Astrocyte (in vitro differentiated cells and primary cell): ENCODE data around the gene SH3BP5. TPM values are rescaled to one million over a fixed set of nuclear protein-coding genes. Genes with fewer than 3 reads are reported as not detected.
"Not testable (repeated sequence)": the region's sequence is repeated elsewhere in the genome, so short reads cannot be mapped to it uniquely, and the experiment has no call there.

Experiments
- DNase-seq: peaks from one replicate; pipeline ENCODE4 v3.0.0-alpha.2; 2010; ENCODE audit warnings: low read depth
- FAIRE-seq: peaks from 2 replicates; lab custom pipeline; 2011; peaks lifted over from hg19 to GRCh38; lab: Jason Lieb, UNC
- H2AFZ ChIP-seq: 2 replicates; pipeline ENCODE4 v1.6.0; 2012; ENCODE audit warnings: low read depth, low read length, inconsistent platforms
- H3K27ac ChIP-seq: 2 replicates; pipeline ENCODE4 v1.5.1; 2011; ENCODE audit warnings: low read depth, low read length, inconsistent platforms
- H3K27me3 ChIP-seq: 2 replicates; pipeline ENCODE4 v1.6.0; 2011; ENCODE audit warnings: low read length, inconsistent platforms; ENCODE audit not compliant: insufficient read depth
- H3K36me3 ChIP-seq: 2 replicates; pipeline ENCODE4 v1.5.1; 2011; ENCODE audit warnings: low read length, inconsistent platforms; ENCODE audit not compliant: insufficient read depth
- H3K4me1 ChIP-seq: 2 replicates; pipeline ENCODE4 v1.5.1; 2011; ENCODE audit warnings: low read length, inconsistent platforms; ENCODE audit not compliant: insufficient read depth
- H3K4me2 ChIP-seq: 2 replicates; pipeline ENCODE4 v1.6.0; 2012; ENCODE audit warnings: low read length, inconsistent platforms
- H3K4me3 ChIP-seq: 2 replicates; pipeline ENCODE4 v1.5.1; 2011; ENCODE audit warnings: low read depth, mild to moderate bottlenecking, low read length, inconsistent platforms; ENCODE audit not compliant: insufficient read depth
- H3K79me2 ChIP-seq: 2 replicates; pipeline ENCODE4 v1.6.0; 2012; ENCODE audit warnings: mild to moderate bottlenecking, low read length, inconsistent platforms; ENCODE audit not compliant: insufficient read depth
- H3K9ac ChIP-seq: 2 replicates; pipeline ENCODE4 v1.6.0; 2012; ENCODE audit warnings: mild to moderate bottlenecking, low read length, inconsistent platforms
- H3K9me3 ChIP-seq: 2 replicates; pipeline ENCODE4 v1.5.1; 2012; ENCODE audit warnings: low read depth, mild to moderate bottlenecking, low read length, inconsistent platforms; ENCODE audit not compliant: insufficient read depth
- H4K20me1 ChIP-seq: 2 replicates; pipeline ENCODE4 v1.6.0; 2012; ENCODE audit warnings: low read length, inconsistent platforms; ENCODE audit not compliant: insufficient read depth
- H3K27ac Mint-ChIP-seq: one replicate; pipeline ENCODE4 v1.8.0; 2021; ENCODE audit warnings: mild to moderate bottlenecking, mixed read lengths; ENCODE audit not compliant: unreplicated experiment
- H3K27me3 Mint-ChIP-seq: one replicate; pipeline ENCODE4 v1.8.0; 2021; ENCODE audit warnings: low read depth, mixed read lengths; ENCODE audit not compliant: unreplicated experiment
- H3K36me3 Mint-ChIP-seq: one replicate; pipeline ENCODE4 v1.8.0; 2021; ENCODE audit warnings: low read depth, mixed read lengths; ENCODE audit not compliant: unreplicated experiment
- H3K4me1 Mint-ChIP-seq: one replicate; pipeline ENCODE4 v1.8.0; 2021; ENCODE audit warnings: low read depth, mixed read lengths; ENCODE audit not compliant: unreplicated experiment
- H3K4me3 Mint-ChIP-seq: one replicate; pipeline ENCODE4 v1.8.0; 2021; ENCODE audit warnings: mild to moderate bottlenecking, moderate library complexity, mixed read lengths; ENCODE audit not compliant: unreplicated experiment
- H3K9me3 Mint-ChIP-seq: one replicate; pipeline ENCODE4 v1.8.0; 2021; ENCODE audit warnings: mild to moderate bottlenecking, mixed read lengths; ENCODE audit not compliant: unreplicated experiment
- EZH2 ChIP-seq: IDR thresholded peaks from 2 replicates; pipeline ENCODE4 v1.6.1; 2012; ENCODE audit warnings: mild to moderate bottlenecking, low read length, inconsistent platforms; ENCODE audit not compliant: insufficient read depth
- total RNA-seq: library from RNA; stranded (reverse); gene quantifications from 2 replicates; pipeline ENCODE4 v1.2.1, GENCODE V29; 2021
- TF ChIP-seq, protein P1 (sequence below): IDR thresholded peaks from 2 replicates; pipeline ENCODE4 v1.5.1; 2011; ENCODE audit warnings: low read depth, mild to moderate bottlenecking, inconsistent platforms, low read length, moderate library complexity; ENCODE audit not compliant: insufficient read depth

The SH3BP5 gene
- total RNA-seq, 1 donor from 2014 or later, result 25.2 TPM

DNA sequence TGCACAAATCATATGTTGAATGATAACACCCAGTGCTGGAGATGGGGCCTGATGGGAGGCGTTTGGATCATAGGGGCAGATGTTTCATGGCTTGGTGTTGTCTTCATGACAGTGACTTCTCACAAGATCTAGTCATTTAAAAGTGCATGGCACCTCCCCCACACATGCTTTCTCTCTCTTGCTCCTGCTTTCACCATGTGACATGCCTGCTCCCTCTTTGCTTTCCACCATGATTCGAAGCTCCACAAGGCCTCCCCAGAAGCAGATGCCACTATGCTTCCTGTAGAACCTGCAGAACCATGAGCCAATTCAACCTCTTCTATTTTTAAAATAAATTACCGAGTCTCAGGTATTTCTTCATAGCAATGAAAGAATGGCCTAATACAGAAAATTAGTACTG, 17.8 kb upstream of the SH3BP5 start:
- H3K4me3 ChIP-seq, result no peak overlapping the region
- H2AFZ ChIP-seq, result no peak overlapping the region
- H3K4me1 ChIP-seq, result no peaks in the 10 kb centered on the region
- no peaks in the 10 kb centered on the region for H3K4me1 Mint-ChIP-seq
- no peak for DNase-seq
- no peaks in the 10 kb centered on the region for H3K36me3 ChIP-seq
- H3K36me3 Mint-ChIP-seq, result no peaks in the 10 kb centered on the region
- H3K4me3 Mint-ChIP-seq, result no peak overlapping the region
- FAIRE-seq, result no peak
- TF ChIP-seq, protein P1, sequence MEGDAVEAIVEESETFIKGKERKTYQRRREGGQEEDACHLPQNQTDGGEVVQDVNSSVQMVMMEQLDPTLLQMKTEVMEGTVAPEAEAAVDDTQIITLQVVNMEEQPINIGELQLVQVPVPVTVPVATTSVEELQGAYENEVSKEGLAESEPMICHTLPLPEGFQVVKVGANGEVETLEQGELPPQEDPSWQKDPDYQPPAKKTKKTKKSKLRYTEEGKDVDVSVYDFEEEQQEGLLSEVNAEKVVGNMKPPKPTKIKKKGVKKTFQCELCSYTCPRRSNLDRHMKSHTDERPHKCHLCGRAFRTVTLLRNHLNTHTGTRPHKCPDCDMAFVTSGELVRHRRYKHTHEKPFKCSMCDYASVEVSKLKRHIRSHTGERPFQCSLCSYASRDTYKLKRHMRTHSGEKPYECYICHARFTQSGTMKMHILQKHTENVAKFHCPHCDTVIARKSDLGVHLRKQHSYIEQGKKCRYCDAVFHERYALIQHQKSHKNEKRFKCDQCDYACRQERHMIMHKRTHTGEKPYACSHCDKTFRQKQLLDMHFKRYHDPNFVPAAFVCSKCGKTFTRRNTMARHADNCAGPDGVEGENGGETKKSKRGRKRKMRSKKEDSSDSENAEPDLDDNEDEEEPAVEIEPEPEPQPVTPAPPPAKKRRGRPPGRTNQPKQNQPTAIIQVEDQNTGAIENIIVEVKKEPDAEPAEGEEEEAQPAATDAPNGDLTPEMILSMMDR, result no peak
- TF ChIP-seq EZH2, result no peak
- H3K27ac Mint-ChIP-seq, result no peak overlapping the region
- H3K27ac ChIP-seq, result no peak overlapping the region
- no peaks in the 10 kb centered on the region for H3K79me2 ChIP-seq
- H3K9me3 Mint-ChIP-seq, result no peaks in the 10 kb centered on the region
- no peak overlapping the region for H3K9ac ChIP-seq
- H3K27me3 Mint-ChIP-seq, result peaks cover 2% of the 10 kb centered on the region
- no peak overlapping the region for H3K4me2 ChIP-seq
- H3K9me3 ChIP-seq, result no peaks in the 10 kb centered on the region
- no peaks in the 10 kb centered on the region for H4K20me1 ChIP-seq
- peaks cover 2% of the 10 kb centered on the region for H3K27me3 ChIP-seq

DNA sequence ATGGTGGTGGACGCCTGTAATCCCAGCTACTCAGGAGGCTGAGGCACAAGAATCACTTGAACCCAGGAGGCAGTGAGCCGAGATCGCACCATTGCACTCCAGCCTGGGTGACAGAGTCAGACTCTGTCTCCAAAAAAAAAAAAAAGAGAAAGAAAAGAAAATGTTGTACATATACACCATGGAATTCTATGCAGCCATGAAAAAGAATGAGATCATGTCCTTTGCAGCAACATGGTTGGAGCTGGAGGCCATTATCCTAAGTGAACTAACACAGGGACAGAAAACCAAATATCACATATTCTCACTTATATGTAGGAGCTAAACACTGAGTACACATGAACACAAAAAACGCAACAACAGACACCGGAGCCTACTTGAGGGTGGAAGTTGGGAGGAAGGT, 17.1 kb upstream of the SH3BP5 start:
- not testable (repeated sequence) for H3K36me3 Mint-ChIP-seq, FAIRE-seq, H3K27ac ChIP-seq, H3K4me1 Mint-ChIP-seq, H2AFZ ChIP-seq, H3K36me3 ChIP-seq, H3K4me3 ChIP-seq, DNase-seq, H3K4me1 ChIP-seq, H3K27ac Mint-ChIP-seq, H3K4me2 ChIP-seq, H3K27me3 Mint-ChIP-seq, H3K9me3 ChIP-seq, H3K27me3 ChIP-seq, H3K4me3 Mint-ChIP-seq, H3K9ac ChIP-seq, H4K20me1 ChIP-seq, H3K9me3 Mint-ChIP-seq, H3K79me2 ChIP-seq

DNA sequence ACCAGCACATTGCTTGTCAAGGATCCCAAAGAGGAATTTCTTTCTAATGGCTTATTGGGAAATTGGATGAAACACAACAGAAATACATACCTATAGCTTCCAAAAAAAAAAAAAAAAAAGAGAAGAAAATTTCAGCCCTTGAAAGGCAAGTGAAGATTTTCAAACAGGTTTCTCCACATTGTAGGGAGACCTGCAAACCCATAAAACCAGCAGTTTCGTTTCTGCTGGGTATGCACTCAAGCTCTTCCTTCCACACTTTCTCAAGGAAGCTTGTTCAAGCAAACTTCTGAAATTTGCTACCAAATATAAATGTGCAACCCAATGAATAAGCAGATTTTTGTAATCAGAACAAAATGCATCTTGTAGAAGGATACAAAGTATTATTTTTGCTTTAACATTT, 15.9 kb upstream of the SH3BP5 start:
- no peaks in the 10 kb centered on the region for H3K9me3 Mint-ChIP-seq
- Histone ChIP-seq H3K27ac (no peak overlapping the region), H3K4me3 (no peak overlapping the region), H3K9ac (no peak overlapping the region), H2AFZ (no peak overlapping the region), H3K27me3 (peaks cover 12% of the 10 kb centered on the region), H3K36me3 (no peaks in the 10 kb centered on the region), H3K9me3 (no peaks in the 10 kb centered on the region), H3K79me2 (no peaks in the 10 kb centered on the region), H3K4me1 (no peaks in the 10 kb centered on the region), H3K4me2 (no peak overlapping the region), H4K20me1 (no peaks in the 10 kb centered on the region)
- H3K4me3 Mint-ChIP-seq, result no peak overlapping the region
- DNase-seq (no peak), FAIRE-seq (no peak)
- H3K27ac Mint-ChIP-seq, result no peak overlapping the region
- TF ChIP-seq, protein P1, result no peak
- no peak for TF ChIP-seq EZH2
- H3K4me1 Mint-ChIP-seq, result no peaks in the 10 kb centered on the region
- H3K36me3 Mint-ChIP-seq, result no peaks in the 10 kb centered on the region
- H3K27me3 Mint-ChIP-seq, result peaks cover 2% of the 10 kb centered on the region
